ENCODE results near the gene GSDME. TPM values are rescaled to one million over a fixed set of nuclear protein-coding genes. Genes with fewer than 3 reads are reported as not detected.

The GSDME gene
- polyA plus RNA-seq, 2 donors, result 1.1 to 3.4 TPM

Other genes starting within 250 kb of the GSDME start
- gene PALS2, start 184.0 kb downstream of the GSDME start, polyA plus RNA-seq, result 1 to 10 TPM; 1.7 to 2.9 TPM
- gene OSBPL3, start 222.7 kb upstream of the GSDME start, polyA plus RNA-seq, result 10 to 100 TPM; 10.4 to 22.4 TPM